ENCODE data around the gene ADARB2.

ADARB2 gene

GRCh38 chr10:1209355-1209979 lies 527.9 kb downstream of the ADARB2 start:
- DNase-seq, result no peak

GRCh38 chr10:1208366-1209311 lies 528.7 kb downstream of the ADARB2 start:
- no peak for DNase-seq

- no peak for DNase-seq
Observed at GRCh38 chr10:1206601-1207000, 530.7 kb downstream of the ADARB2 start.

- no peak for DNase-seq
Observed at GRCh38 chr10:1206101-1206500, 531.2 kb downstream of the ADARB2 start.

- no peak for DNase-seq
Observed at GRCh38 chr10:1205450-1206030, 531.8 kb downstream of the ADARB2 start.

GRCh38 chr10:1204434-1205326 lies 532.6 kb downstream of the ADARB2 start:
- no peak for DNase-seq

- no peak for DNase-seq
Observed at GRCh38 chr10:1203704-1204103, 533.6 kb downstream of the ADARB2 start.

GRCh38 chr10:1203216-1203615 lies 534.1 kb downstream of the ADARB2 start:
- no peak for DNase-seq

- no peak for DNase-seq
Observed at GRCh38 chr10:1202343-1202742, 535.0 kb downstream of the ADARB2 start.

GRCh38 chr10:1200866-1201807 lies 536.2 kb downstream of the ADARB2 start:
- no peak for DNase-seq

- DNase-seq, result no peak
Observed at GRCh38 chr10:1199897-1200721, 537.2 kb downstream of the ADARB2 start.

- DNase-seq, result no peak
Observed at GRCh38 chr10:1199345-1199673, 538.0 kb downstream of the ADARB2 start.

GRCh38 chr10:1198453-1199344 lies 538.6 kb downstream of the ADARB2 start:
- DNase-seq, result no peak

GRCh38 chr10:1197384-1197783 lies 539.9 kb downstream of the ADARB2 start:
- DNase-seq, result no peak

GRCh38 chr10:1196656-1197055 lies 540.7 kb downstream of the ADARB2 start:
- DNase-seq, result no peak

- DNase-seq, result no peak
Observed at GRCh38 chr10:1195828-1196227, 541.5 kb downstream of the ADARB2 start.

GRCh38 chr10:1194161-1194560 lies 543.2 kb downstream of the ADARB2 start:
- no peak for DNase-seq

GRCh38 chr10:1193561-1193960 lies 543.8 kb downstream of the ADARB2 start:
- no peak for DNase-seq

GRCh38 chr10:1191752-1192151 lies 545.6 kb downstream of the ADARB2 start:
- no peak for DNase-seq

Measured in stimulated activated CD4-positive, alpha-beta T cell treated with anti-CD3 and anti-CD28 coated beads, Interleukin-1b, Interleukin-23, amount 100 ng/mL, for 48 hours (primary cell).